NB4 (cell line): ENCODE results near the gene POLA1.

Experiments
- DNase-seq: peaks from one replicate; pipeline ENCODE4 v3.0.0; 2010; ENCODE audit warnings: low read depth
- H3K4me3 ChIP-seq: one replicate; pipeline ENCODE4 v1.5.1; 2011; ENCODE audit warnings: mild to moderate bottlenecking, low read depth, low read length, moderate library complexity
- CTCF ChIP-seq: IDR thresholded peaks from one replicate; pipeline ENCODE4 v1.5.1; 2012; ENCODE audit warnings: low read depth, low read length
- MAX ChIP-seq: IDR thresholded peaks from 2 replicates; pipeline ENCODE4 v1.6.1; 2011; ENCODE audit warnings: low read depth, low read length
- MYC ChIP-seq: IDR thresholded peaks from 2 replicates; pipeline ENCODE4 v1.6.1; 2011; ENCODE audit warnings: low read depth, low read length
- POLR2A ChIP-seq: IDR thresholded peaks from 2 replicates; pipeline ENCODE4 v1.6.1; 2011; ENCODE audit warnings: mild to moderate bottlenecking; ENCODE audit not compliant: insufficient read length; ENCODE audit errors: extremely low read depth

POLA1 gene

DNA sequence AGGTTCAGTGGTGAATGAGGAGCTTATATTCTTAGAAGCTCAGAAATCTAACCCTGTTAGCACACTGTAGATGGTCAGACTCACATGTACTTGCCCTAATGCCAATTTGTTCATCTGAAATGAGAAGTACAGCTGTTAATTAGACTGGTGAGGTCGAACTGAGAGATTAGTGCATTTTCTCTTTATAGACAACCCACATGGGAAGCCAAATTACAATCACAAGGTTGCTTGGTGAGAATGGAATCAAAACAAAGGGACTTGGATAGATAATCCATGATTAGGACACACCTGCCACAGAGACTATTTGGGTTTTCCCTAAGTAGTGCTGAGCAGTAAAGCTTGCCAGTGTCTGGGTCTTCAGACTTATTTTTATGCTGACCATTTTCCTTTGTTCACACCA is 88.3 kb downstream of the POLA1 start:
- no peak overlapping the region for H3K4me3 ChIP-seq
- no peak for DNase-seq
- TF ChIP-seq MAX (no peak), POLR2A (no peak), MYC (no peak), CTCF (no peak)

- no peak for DNase-seq
- TF ChIP-seq MAX (no peak), CTCF (no peak), POLR2A (no peak), MYC (no peak)
- no peak overlapping the region for H3K4me3 ChIP-seq
These were observed 95.3 kb downstream of the POLA1 start for GRCh38 chrX:24789047-24789446.

DNA sequence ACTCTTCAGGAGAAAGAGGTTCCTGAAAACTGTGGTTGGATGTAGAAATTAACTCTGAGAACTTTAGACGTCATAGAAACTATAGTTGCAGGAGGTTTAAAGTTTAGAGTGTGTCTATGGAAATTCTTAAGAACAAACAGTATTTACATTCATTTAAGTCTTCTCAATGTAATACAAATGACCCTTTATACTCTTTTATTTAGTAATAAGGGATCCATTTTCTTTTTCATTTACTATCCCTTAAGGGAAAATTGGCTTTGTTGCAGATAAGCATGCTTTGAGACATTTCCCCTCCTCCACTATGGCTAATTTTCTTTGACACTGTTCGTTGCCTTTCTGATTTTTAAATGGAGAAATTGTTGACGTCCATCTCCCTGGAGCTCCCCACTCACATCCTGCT is 96.4 kb downstream of the POLA1 start:
- TF ChIP-seq CTCF: no peak
- no peak for TF ChIP-seq MAX
- TF ChIP-seq POLR2A: no peak
- TF ChIP-seq MYC: no peak
- no peak for DNase-seq
- no peak overlapping the region for H3K4me3 ChIP-seq

DNA sequence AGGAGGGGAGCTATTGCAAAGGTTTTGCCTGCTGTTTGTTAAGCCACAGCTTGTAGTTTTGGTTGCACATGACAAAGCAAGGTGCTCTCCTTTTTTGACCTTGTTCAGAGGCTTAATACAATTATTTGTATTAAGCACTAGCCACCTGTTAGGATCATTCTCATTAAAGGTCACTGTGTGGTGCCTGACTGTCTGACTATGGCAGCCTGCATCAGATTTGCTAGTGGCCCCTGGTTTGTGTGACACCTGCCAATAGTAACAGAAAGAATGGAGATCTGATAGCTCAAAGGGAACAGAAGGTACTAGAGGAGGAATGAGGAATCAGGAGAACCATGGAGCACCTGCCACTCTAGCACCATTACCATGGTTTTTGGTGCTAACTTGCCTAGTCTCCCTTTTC is 102.5 kb downstream of the POLA1 start:
- TF ChIP-seq CTCF: no peak
- no peak for TF ChIP-seq POLR2A
- TF ChIP-seq MYC: no peak
- no peak for TF ChIP-seq MAX
- H3K4me3 ChIP-seq: no peak overlapping the region
- no peak for DNase-seq

DNA sequence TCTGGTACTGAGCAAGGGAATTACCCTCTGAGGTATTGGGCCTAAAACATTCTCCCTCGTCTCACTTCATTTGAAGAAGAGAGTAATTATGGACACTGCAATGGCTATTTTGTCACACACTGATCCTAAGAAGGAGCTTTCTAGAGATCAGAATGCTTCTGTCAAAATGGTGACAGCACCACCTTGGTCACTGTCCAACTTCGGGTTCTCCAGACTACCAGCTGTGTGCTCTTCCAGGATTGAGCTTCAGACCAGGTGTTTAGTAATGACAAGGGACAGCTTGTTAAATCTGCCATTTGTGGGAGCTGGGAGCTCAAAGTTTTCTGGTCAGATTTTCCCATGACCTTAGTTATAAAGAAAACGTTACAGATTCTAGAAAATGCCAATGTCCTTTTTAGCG is 105.4 kb downstream of the POLA1 start:
- H3K4me3 ChIP-seq: no peak overlapping the region
- DNase-seq: no peak
- TF ChIP-seq CTCF (no peak), POLR2A (no peak), MYC (no peak), MAX (no peak)

- no peak for DNase-seq
- no peak overlapping the region for H3K4me3 ChIP-seq
- TF ChIP-seq MYC: no peak
- TF ChIP-seq CTCF: no peak
- no peak for TF ChIP-seq MAX
- no peak for TF ChIP-seq POLR2A
These were observed 105.8 kb downstream of the POLA1 start for GRCh38 chrX:24799565-24799964.
